GM12874 (cell line): ENCODE data around the gene ATP2B2.

Experiments
- TF ChIP-seq, protein P1 (sequence below): IDR thresholded peaks from 2 replicates; pipeline ENCODE4 v1.5.1; 2011; ENCODE audit warnings: low read depth, mild to moderate bottlenecking, control low read depth, low read length, moderate library complexity; ENCODE audit not compliant: insufficient read depth

ATP2B2 gene

DNA sequence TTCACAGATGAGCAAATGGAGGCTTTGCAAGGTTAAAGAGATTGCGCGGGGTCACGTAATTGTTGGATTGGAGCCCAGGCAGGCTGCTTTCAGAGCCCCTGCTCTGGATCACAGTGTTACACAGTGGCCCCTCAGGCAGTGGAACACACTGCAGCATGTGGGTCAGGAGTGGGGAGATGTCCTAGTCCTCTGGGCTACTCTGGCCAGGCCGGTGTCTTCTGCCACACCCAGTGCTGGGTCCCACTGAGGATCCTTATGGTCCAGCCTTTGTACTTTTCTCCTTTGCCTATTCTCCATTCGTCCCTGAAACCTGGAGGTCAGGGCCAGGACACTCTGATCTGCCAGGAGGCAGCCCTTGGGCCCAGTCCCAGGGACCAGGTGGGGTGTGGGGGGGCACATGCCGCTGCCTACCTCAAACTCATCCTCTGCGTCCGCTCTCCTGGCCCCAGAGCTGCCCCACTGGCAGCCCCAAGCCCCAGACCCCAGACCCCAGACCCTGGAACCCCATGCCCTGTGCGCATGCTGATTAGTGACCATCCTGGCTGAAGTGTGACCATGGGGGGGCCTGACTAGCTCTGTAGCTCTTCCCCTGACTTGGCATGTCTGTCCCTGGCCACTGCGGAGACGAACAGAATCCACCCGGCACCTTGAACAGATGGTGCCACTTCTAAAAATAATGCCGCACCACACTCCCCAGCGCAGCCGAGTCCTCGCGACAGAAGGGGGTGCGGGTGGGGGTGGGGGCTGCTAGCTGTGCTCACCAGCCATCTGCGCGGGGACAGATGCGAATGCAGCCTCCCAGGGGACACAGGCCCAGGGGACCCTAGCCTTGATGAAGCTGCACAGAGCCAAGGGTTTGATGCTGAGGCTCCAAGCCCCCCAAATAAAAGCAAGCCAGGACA, 41.6 kb downstream of the ATP2B2 start:
- TF ChIP-seq, protein P1, sequence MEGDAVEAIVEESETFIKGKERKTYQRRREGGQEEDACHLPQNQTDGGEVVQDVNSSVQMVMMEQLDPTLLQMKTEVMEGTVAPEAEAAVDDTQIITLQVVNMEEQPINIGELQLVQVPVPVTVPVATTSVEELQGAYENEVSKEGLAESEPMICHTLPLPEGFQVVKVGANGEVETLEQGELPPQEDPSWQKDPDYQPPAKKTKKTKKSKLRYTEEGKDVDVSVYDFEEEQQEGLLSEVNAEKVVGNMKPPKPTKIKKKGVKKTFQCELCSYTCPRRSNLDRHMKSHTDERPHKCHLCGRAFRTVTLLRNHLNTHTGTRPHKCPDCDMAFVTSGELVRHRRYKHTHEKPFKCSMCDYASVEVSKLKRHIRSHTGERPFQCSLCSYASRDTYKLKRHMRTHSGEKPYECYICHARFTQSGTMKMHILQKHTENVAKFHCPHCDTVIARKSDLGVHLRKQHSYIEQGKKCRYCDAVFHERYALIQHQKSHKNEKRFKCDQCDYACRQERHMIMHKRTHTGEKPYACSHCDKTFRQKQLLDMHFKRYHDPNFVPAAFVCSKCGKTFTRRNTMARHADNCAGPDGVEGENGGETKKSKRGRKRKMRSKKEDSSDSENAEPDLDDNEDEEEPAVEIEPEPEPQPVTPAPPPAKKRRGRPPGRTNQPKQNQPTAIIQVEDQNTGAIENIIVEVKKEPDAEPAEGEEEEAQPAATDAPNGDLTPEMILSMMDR, result no peak

GRCh38 chr3:10462641-10463532, 42.5 kb downstream of the ATP2B2 start:
- TF ChIP-seq, protein P1, result no peak

GRCh38 chr3:10460951-10461545, 44.3 kb downstream of the ATP2B2 start:
- TF ChIP-seq, protein P1, result no peak

GRCh38 chr3:10459954-10460754, 45.2 kb downstream of the ATP2B2 start:
- TF ChIP-seq, protein P1, result no peak

- TF ChIP-seq, protein P1, result no peak
These were observed 47.8 kb downstream of the ATP2B2 start for GRCh38 chr3:10457560-10457959.

- TF ChIP-seq, protein P1, result no peak
These were observed 48.4 kb downstream of the ATP2B2 start for GRCh38 chr3:10456981-10457380.
